SU-DHL-6 (cell line): ENCODE results near the gene RUFY3.

Source experiments
- CTCF ChIP-seq: fragments of 200-600 bp; sonication (generic); IDR thresholded peaks from one replicate; pipeline ENCODE4 v1.5.1; 2017; ENCODE audit warnings: antibody characterized with exemption, mild to moderate bottlenecking, low read length, moderate library complexity; ENCODE audit not compliant: insufficient read depth, poor library complexity, severe bottlenecking
- EZH2phosphoT487 ChIP-seq: fragments of 200-600 bp; sonication (generic), shearing (Covaris generic); conservative IDR thresholded peaks from 2 replicates; pipeline ENCODE4 v1.6.1; 2018; ENCODE audit warnings: mild to moderate bottlenecking, antibody characterized with exemption, low read length, moderate library complexity, mixed read lengths

GRCh38 chr4:70746179-70746839 is 24.5 kb downstream of the RUFY3 start:
- no peak for TF ChIP-seq EZH2phosphoT487
- TF ChIP-seq CTCF: no peak
